WTC11 (cell line): ENCODE measurements around the gene FAM149B1. TPM values are rescaled to one million over a fixed set of nuclear protein-coding genes. Genes with fewer than 3 reads are reported as not detected.

Source experiments
- ATAC-seq: fragments of 200-7000 bp; cut with Tn5 transposase; 2 replicates; pipeline ENCODE4 v1.10.0; 2021; ENCODE audit warnings: mild to moderate bottlenecking, moderate library complexity
- CTCF ChIA-PET: fragments of 300-600 bp; sonication (Branson Sonifier 250); formaldehyde crosslinking; loops from one replicate; lab custom pipeline; 2021; ENCODE audit warnings: antibody characterized with exemption; lab: Charles Lee
- POLR2A ChIA-PET: fragments of 350-600 bp; sonication (Branson Sonifier 250); formaldehyde crosslinking; loops from one replicate; lab custom pipeline; 2021; ENCODE audit warnings: antibody characterized with exemption; lab: Charles Lee
- DNase-seq: peaks from one replicate; pipeline ENCODE4 v3.0.0; 2021; ENCODE audit warnings: low spot score
- H3K27ac Mint-ChIP-seq: 2 replicates; pipeline ENCODE4 v1.8.0; 2021; ENCODE audit warnings: mixed read lengths
- H3K27me3 Mint-ChIP-seq: 2 replicates; pipeline ENCODE4 v1.8.0; 2021; ENCODE audit warnings: low read depth, mild to moderate bottlenecking, moderate library complexity, mixed read lengths
- H3K36me3 Mint-ChIP-seq: 2 replicates; pipeline ENCODE4 v1.8.0; 2021; ENCODE audit warnings: mixed read lengths
- H3K4me1 Mint-ChIP-seq: 2 replicates; pipeline ENCODE4 v1.8.0; 2022; ENCODE audit warnings: mixed read lengths
- H3K4me3 Mint-ChIP-seq: 2 replicates; pipeline ENCODE4 v1.8.0; 2021; ENCODE audit warnings: mild to moderate bottlenecking, moderate library complexity, mixed read lengths
- H3K9me3 Mint-ChIP-seq: 2 replicates; pipeline ENCODE4 v1.8.0; 2021; ENCODE audit warnings: mixed read lengths
- EMX1 ChIP-seq: fragments of 250-450 bp; sonication (Bioruptor Pico); IDR thresholded peaks from 2 replicates; pipeline ENCODE4 v1.8.0; 2021; ENCODE audit warnings: mild to moderate bottlenecking
- ETV6 ChIP-seq: sonication (generic); formaldehyde crosslinking; IDR thresholded peaks from 2 replicates; pipeline ENCODE4 v1.8.1; 2022; ENCODE audit warnings: mild to moderate bottlenecking, missing genetic modification reagents
- GABPB1 ChIP-seq: sonication (generic); formaldehyde crosslinking; IDR thresholded peaks from 2 replicates; pipeline ENCODE4 v1.8.1; 2023; ENCODE audit warnings: mild to moderate bottlenecking, missing genetic modification reagents
- GRHL2 ChIP-seq: fragments of 250-450 bp; sonication (Bioruptor Pico); IDR thresholded peaks from 2 replicates; pipeline ENCODE4 v1.8.0; 2022; ENCODE audit warnings: mild to moderate bottlenecking, moderate library complexity; ENCODE audit not compliant: insufficient replicate concordance, severe bottlenecking
- NFATC4 ChIP-seq: fragments of 250-450 bp; sonication (Bioruptor Pico); IDR thresholded peaks from 2 replicates; pipeline ENCODE4 v1.9.0; 2021; ENCODE audit warnings: mild to moderate bottlenecking
- NFE2L1 ChIP-seq: sonication (generic); formaldehyde crosslinking; IDR thresholded peaks from 2 replicates; pipeline ENCODE4 v1.8.1; 2023; ENCODE audit warnings: missing genetic modification reagents
- NFYB ChIP-seq: sonication (generic); formaldehyde crosslinking; conservative IDR thresholded peaks from 2 replicates; pipeline ENCODE4 v1.8.0; 2022; ENCODE audit warnings: low read depth, missing genetic modification reagents
- TEAD4 ChIP-seq: sonication (generic); formaldehyde crosslinking; IDR thresholded peaks from 2 replicates; pipeline ENCODE4 v1.8.0; 2022; ENCODE audit warnings: mild to moderate bottlenecking, missing genetic modification reagents
- TP53 ChIP-seq: sonication (generic); formaldehyde crosslinking; IDR thresholded peaks from 2 replicates; pipeline ENCODE4 v1.8.1; 2023; ENCODE audit warnings: mild to moderate bottlenecking, missing genetic modification reagents
- ZNF219 ChIP-seq: sonication (generic); formaldehyde crosslinking; IDR thresholded peaks from 2 replicates; pipeline ENCODE4 v1.8.0; 2023; ENCODE audit warnings: missing genetic modification reagents, mild to moderate bottlenecking, borderline replicate concordance
- ZNF232 ChIP-seq: sonication (generic); formaldehyde crosslinking; IDR thresholded peaks from 2 replicates; pipeline ENCODE4 v1.8.0; 2022; ENCODE audit warnings: mild to moderate bottlenecking, missing genetic modification reagents
- ZNF317 ChIP-seq: sonication (generic); formaldehyde crosslinking; IDR thresholded peaks from 2 replicates; pipeline ENCODE4 v1.8.1; 2023; ENCODE audit warnings: low read depth, mild to moderate bottlenecking, moderate library complexity, missing genetic modification reagents, borderline replicate concordance
- ZNF396 ChIP-seq: fragments of 250-450 bp; sonication (Bioruptor Pico); IDR thresholded peaks from 2 replicates; pipeline ENCODE4 v1.8.0; 2021; ENCODE audit warnings: mild to moderate bottlenecking, moderate library complexity, borderline replicate concordance
- ZNF671 ChIP-seq: fragments of 250-450 bp; sonication (Bioruptor Pico); IDR thresholded peaks from 2 replicates; pipeline ENCODE4 v1.8.0; 2021; ENCODE audit warnings: mild to moderate bottlenecking
- total RNA-seq: library from RNA; stranded (reverse); gene quantifications from 3 replicates; pipeline ENCODE4 v1.2.3, GENCODE V29; 2021
- TF ChIP-seq, protein P1 (sequence below): sonication (generic); formaldehyde crosslinking; IDR thresholded peaks from 2 replicates; pipeline ENCODE4 v1.8.1; 2022; ENCODE audit warnings: low read depth, missing genetic modification reagents, borderline replicate concordance
- TF ChIP-seq, protein P2 (sequence below): sonication (generic); formaldehyde crosslinking; IDR thresholded peaks from 2 replicates; pipeline ENCODE4 v1.8.0; 2023; ENCODE audit warnings: missing genetic modification reagents, mild to moderate bottlenecking, borderline replicate concordance
- TF ChIP-seq, protein P3 (sequence below): sonication (generic); formaldehyde crosslinking; IDR thresholded peaks from 2 replicates; pipeline ENCODE4 v1.8.0; 2023; ENCODE audit warnings: missing genetic modification reagents
- TF ChIP-seq, protein P4 (sequence below): sonication (generic); formaldehyde crosslinking; IDR thresholded peaks from 2 replicates; pipeline ENCODE4 v1.8.1; 2023; ENCODE audit warnings: mild to moderate bottlenecking, missing genetic modification reagents, moderate library complexity
- TF ChIP-seq, protein P5 (sequence below): sonication (generic); formaldehyde crosslinking; IDR thresholded peaks from 2 replicates; pipeline ENCODE4 v1.8.1; 2022; ENCODE audit warnings: mild to moderate bottlenecking, moderate library complexity, missing genetic modification reagents

The FAM149B1 gene
- total RNA-seq, 1 experiment from 2014 or later, result 13.8 TPM

DNA sequence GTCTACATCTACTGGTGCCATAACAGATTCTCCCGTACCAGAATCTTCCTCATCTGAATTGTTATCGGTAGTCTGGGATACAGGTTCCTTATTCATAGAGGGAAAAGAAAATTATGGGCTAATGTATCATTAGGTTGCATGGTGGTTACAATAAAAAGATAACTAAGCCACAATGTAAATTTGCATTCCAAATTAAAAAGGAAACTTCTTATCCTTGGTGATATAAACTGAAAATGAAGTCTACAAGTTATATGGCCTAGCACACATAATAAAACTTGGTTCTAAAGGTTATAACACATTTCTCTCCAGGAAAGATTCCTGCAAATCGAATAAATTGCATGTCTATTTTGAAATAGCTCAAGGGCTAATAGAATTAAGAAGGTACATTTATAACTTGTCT is 33.2 kb upstream of the FAM149B1 start:
- Mint-ChIP-seq H3K4me1 (no peaks in the 10 kb centered on the region), H3K27me3 (no peaks in the 10 kb centered on the region), H3K27ac (no peak overlapping the region), H3K9me3 (no peaks in the 10 kb centered on the region), H3K4me3 (no peak overlapping the region), H3K36me3 (peaks cover 60% of the 10 kb centered on the region)
- CTCF ChIA-PET, result interaction anchor here (1.2 kb wide), 1 partner anchor 74 kb away, joined by 4 read pairs; no protein-coding TSS in a partner anchor
- POLR2A ChIA-PET, result no interaction called here
- TF ChIP-seq, protein P1, sequence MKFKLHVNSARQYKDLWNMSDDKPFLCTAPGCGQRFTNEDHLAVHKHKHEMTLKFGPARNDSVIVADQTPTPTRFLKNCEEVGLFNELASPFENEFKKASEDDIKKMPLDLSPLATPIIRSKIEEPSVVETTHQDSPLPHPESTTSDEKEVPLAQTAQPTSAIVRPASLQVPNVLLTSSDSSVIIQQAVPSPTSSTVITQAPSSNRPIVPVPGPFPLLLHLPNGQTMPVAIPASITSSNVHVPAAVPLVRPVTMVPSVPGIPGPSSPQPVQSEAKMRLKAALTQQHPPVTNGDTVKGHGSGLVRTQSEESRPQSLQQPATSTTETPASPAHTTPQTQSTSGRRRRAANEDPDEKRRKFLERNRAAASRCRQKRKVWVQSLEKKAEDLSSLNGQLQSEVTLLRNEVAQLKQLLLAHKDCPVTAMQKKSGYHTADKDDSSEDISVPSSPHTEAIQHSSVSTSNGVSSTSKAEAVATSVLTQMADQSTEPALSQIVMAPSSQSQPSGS (CRISPR knock-in tag), result no peak
- no peak for TF ChIP-seq TP53 (CRISPR knock-in tag)
- TF ChIP-seq GABPB1 (CRISPR knock-in tag), result no peak
- TF ChIP-seq EMX1 (CRISPR knock-in tag), result no peak
- TF ChIP-seq, protein P2, sequence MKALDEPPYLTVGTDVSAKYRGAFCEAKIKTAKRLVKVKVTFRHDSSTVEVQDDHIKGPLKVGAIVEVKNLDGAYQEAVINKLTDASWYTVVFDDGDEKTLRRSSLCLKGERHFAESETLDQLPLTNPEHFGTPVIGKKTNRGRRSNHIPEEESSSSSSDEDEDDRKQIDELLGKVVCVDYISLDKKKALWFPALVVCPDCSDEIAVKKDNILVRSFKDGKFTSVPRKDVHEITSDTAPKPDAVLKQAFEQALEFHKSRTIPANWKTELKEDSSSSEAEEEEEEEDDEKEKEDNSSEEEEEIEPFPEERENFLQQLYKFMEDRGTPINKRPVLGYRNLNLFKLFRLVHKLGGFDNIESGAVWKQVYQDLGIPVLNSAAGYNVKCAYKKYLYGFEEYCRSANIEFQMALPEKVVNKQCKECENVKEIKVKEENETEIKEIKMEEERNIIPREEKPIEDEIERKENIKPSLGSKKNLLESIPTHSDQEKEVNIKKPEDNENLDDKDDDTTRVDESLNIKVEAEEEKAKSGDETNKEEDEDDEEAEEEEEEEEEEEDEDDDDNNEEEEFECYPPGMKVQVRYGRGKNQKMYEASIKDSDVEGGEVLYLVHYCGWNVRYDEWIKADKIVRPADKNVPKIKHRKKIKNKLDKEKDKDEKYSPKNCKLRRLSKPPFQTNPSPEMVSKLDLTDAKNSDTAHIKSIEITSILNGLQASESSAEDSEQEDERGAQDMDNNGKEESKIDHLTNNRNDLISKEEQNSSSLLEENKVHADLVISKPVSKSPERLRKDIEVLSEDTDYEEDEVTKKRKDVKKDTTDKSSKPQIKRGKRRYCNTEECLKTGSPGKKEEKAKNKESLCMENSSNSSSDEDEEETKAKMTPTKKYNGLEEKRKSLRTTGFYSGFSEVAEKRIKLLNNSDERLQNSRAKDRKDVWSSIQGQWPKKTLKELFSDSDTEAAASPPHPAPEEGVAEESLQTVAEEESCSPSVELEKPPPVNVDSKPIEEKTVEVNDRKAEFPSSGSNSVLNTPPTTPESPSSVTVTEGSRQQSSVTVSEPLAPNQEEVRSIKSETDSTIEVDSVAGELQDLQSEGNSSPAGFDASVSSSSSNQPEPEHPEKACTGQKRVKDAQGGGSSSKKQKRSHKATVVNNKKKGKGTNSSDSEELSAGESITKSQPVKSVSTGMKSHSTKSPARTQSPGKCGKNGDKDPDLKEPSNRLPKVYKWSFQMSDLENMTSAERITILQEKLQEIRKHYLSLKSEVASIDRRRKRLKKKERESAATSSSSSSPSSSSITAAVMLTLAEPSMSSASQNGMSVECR, result no peak
- no peak for TF ChIP-seq ZNF232 (CRISPR knock-in tag)
- TF ChIP-seq NFYB (CRISPR knock-in tag), result no peak
- TF ChIP-seq NFATC4 (CRISPR knock-in tag), result no peak
- no peak for TF ChIP-seq ZNF317
- no peak for TF ChIP-seq ZNF671 (CRISPR knock-in tag)
- no peak for TF ChIP-seq GRHL2 (CRISPR knock-in tag)
- DNase-seq (no peak), ATAC-seq (no peak)

DNA sequence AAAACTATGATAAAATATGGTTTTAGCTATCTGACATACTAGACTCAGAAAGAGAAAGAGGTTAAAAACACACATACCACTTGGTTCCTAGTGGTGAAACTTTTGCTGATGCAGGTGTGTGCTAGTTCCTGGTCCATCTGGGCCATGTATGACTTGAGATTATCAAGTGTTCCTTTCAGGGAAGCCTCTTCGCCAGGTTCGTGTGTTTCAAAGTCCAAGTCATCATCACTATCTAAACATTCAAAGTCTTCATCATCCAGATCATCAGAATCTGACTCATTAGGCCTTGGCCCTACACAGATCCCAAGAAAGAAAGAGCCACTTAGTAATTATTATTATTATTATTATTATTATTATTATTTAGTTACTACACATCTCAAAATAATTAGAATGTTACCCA is 31.3 kb upstream of the FAM149B1 start:
- H3K27me3 Mint-ChIP-seq, result no peaks in the 10 kb centered on the region
- DNase-seq, result no peak
- no peak for TF ChIP-seq ZNF219 (CRISPR knock-in tag)
- TF ChIP-seq, all 79 proteins: peak for 0
- H3K36me3 Mint-ChIP-seq, result peaks cover 54% of the 10 kb centered on the region
- no peak overlapping the region for H3K27ac Mint-ChIP-seq
- no peak for ATAC-seq
- H3K4me3 Mint-ChIP-seq, result no peak overlapping the region
- H3K4me1 Mint-ChIP-seq, result no peaks in the 10 kb centered on the region
- ChIA-PET POLR2A (no interaction called here), CTCF (no interaction called here)
- no peaks in the 10 kb centered on the region for H3K9me3 Mint-ChIP-seq

DNA sequence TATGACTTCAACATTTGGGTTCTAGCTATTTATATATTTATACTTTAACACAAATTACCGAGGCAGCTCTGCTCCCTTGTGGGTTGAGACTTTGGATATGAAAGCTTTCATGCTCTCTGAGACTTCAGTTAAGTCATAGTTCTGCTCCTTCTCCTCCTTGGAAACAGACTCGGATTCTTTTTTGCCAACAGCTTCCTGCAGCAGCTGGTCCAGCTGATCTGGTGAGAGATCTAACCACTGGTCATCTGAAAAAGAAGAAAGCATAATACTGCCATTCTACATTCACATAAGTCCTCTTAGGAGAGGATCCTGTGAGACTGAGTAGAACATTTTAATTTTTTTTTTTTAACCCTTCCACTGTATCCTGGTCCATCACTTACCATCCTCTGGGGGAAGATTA is 28.7 kb upstream of the FAM149B1 start:
- DNase-seq, result no peak
- ChIA-PET CTCF (no interaction called here), POLR2A (interaction anchor here (0.7 kb wide), 1 partner anchor 14 kb away, joined by 3 read pairs; no protein-coding TSS in a partner anchor)
- Mint-ChIP-seq H3K4me1 (no peaks in the 10 kb centered on the region), H3K27me3 (no peaks in the 10 kb centered on the region), H3K27ac (no peak overlapping the region), H3K4me3 (no peak overlapping the region), H3K9me3 (no peaks in the 10 kb centered on the region), H3K36me3 (peaks cover 55% of the 10 kb centered on the region)
- ATAC-seq, result no peak
- TF ChIP-seq TEAD4 (CRISPR knock-in tag) (no peak), ETV6 (CRISPR knock-in tag) (no peak), ZNF396 (no peak), NFE2L1 (CRISPR knock-in tag) (no peak), NFYB (CRISPR knock-in tag) (no peak)
- TF ChIP-seq, protein P3, sequence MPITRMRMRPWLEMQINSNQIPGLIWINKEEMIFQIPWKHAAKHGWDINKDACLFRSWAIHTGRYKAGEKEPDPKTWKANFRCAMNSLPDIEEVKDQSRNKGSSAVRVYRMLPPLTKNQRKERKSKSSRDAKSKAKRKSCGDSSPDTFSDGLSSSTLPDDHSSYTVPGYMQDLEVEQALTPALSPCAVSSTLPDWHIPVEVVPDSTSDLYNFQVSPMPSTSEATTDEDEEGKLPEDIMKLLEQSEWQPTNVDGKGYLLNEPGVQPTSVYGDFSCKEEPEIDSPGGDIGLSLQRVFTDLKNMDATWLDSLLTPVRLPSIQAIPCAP (CRISPR knock-in tag), result no peak
- TF ChIP-seq, protein P4, sequence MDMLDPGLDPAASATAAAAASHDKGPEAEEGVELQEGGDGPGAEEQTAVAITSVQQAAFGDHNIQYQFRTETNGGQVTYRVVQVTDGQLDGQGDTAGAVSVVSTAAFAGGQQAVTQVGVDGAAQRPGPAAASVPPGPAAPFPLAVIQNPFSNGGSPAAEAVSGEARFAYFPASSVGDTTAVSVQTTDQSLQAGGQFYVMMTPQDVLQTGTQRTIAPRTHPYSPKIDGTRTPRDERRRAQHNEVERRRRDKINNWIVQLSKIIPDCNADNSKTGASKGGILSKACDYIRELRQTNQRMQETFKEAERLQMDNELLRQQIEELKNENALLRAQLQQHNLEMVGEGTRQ (CRISPR knock-in tag), result no peak
- TF ChIP-seq, protein P5, sequence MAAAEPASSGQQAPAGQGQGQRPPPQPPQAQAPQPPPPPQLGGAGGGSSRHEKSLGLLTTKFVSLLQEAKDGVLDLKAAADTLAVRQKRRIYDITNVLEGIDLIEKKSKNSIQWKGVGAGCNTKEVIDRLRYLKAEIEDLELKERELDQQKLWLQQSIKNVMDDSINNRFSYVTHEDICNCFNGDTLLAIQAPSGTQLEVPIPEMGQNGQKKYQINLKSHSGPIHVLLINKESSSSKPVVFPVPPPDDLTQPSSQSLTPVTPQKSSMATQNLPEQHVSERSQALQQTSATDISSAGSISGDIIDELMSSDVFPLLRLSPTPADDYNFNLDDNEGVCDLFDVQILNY (CRISPR knock-in tag), result no peak
